ENCODE measurements around the gene DCP2.

Gene DCP2

DNA sequence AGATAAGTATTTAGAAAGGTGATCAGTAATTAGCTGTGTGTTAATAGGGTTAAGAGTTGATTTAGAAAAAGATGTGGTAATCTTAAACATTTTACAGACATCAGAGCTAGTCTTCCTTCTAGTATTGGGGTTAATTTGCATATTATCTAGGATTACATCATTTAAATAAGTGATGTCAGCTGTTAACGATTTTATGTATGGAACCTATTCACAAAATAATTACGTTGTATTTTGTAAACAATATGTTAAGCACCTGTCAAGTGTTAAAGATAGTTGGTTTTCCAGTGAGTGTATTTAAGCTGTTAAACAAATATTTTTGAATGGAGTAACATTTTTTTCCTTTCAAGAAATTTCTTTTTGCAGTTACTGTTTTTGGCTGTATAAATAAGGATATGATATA is 2.2 kb downstream of the DCP2 start:
- peak overlapping the region; percentile 77 for H3K4me3 ChIP-seq (ENCODE audit: severe bottlenecking)

DNA sequence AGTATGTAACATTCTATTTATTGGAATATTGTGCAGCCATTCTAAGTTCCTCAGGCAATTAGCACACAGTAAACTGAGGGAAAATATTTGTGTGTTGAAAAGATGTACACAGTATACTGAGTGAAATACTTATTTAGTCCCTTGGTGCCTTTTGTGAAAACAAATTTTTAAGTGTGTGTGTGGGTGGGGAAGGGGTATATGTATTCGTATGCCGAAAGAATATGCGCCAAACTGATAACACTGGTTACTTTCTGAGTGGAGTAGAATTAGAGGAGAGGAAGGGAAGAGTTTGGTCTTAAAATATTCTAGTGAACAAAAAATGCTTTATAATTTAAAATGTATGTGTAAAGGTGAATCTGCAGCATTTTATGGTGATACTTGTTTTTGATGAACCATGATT is 3.1 kb downstream of the DCP2 start:
- peaks cover 23% of the 10 kb centered on the region for H3K4me1 ChIP-seq (ENCODE audit: insufficient read depth, poor library complexity, severe bottlenecking)
- no peak for TF ChIP-seq CTCF (IDR thresholded peaks at IDR 0.05; ENCODE audit: poor library complexity, severe bottlenecking)
- H3K4me3 ChIP-seq (ENCODE audit: severe bottlenecking), result no peak overlapping the region
- ATAC-seq (ENCODE audit: low read depth) (no peak), DNase-seq (ENCODE audit: low spot score) (no peak)
- no peaks in the 10 kb centered on the region for H3K27me3 ChIP-seq (ENCODE audit: insufficient read depth, poor library complexity, severe bottlenecking)
- no peaks in the 10 kb centered on the region for H3K9me3 ChIP-seq (ENCODE audit: severe bottlenecking)
- H3K36me3 ChIP-seq (ENCODE audit: low read depth), result peaks cover 43% of the 10 kb centered on the region
- H3K27ac ChIP-seq (ENCODE audit: poor library complexity, severe bottlenecking), result no peak overlapping the region

More for the DNA sequence above, 2.2 kb downstream of the DCP2 start:
- DNase-seq (ENCODE audit: low spot score) (no peak), ATAC-seq (ENCODE audit: low read depth) (no peak)
- Histone ChIP-seq H3K36me3 (ENCODE audit: low read depth) (peaks cover 38% of the 10 kb centered on the region), H3K9me3 (ENCODE audit: severe bottlenecking) (no peaks in the 10 kb centered on the region), H3K27me3 (ENCODE audit: insufficient read depth, poor library complexity, severe bottlenecking) (no peaks in the 10 kb centered on the region), H3K4me1 (ENCODE audit: insufficient read depth, poor library complexity, severe bottlenecking) (peaks cover 23% of the 10 kb centered on the region), H3K27ac (ENCODE audit: poor library complexity, severe bottlenecking) (no peak overlapping the region)
- no peak for TF ChIP-seq CTCF (IDR thresholded peaks at IDR 0.05; ENCODE audit: poor library complexity, severe bottlenecking)

- DNase-seq (ENCODE audit: low spot score), result no peak
- H3K36me3 ChIP-seq (ENCODE audit: low read depth), result peaks cover 59% of the 10 kb centered on the region
- no peak for TF ChIP-seq CTCF (IDR thresholded peaks at IDR 0.05; ENCODE audit: poor library complexity, severe bottlenecking)
- H3K4me3 ChIP-seq (ENCODE audit: severe bottlenecking), result no peak overlapping the region
- no peak overlapping the region for H3K27ac ChIP-seq (ENCODE audit: poor library complexity, severe bottlenecking)
- peaks cover 23% of the 10 kb centered on the region for H3K4me1 ChIP-seq (ENCODE audit: insufficient read depth, poor library complexity, severe bottlenecking)
- no peak for ATAC-seq (ENCODE audit: low read depth)
- H3K9me3 ChIP-seq (ENCODE audit: severe bottlenecking), result no peaks in the 10 kb centered on the region
- no peaks in the 10 kb centered on the region for H3K27me3 ChIP-seq (ENCODE audit: insufficient read depth, poor library complexity, severe bottlenecking)
Measured at GRCh38 chr5:112983363-112983762, 6.8 kb downstream of the DCP2 start.

- Histone ChIP-seq H3K27ac (ENCODE audit: poor library complexity, severe bottlenecking) (no peak overlapping the region), H3K4me3 (ENCODE audit: severe bottlenecking) (no peak overlapping the region), H3K36me3 (ENCODE audit: low read depth) (peaks cover 60% of the 10 kb centered on the region), H3K9me3 (ENCODE audit: severe bottlenecking) (no peaks in the 10 kb centered on the region), H3K4me1 (ENCODE audit: insufficient read depth, poor library complexity, severe bottlenecking) (no peaks in the 10 kb centered on the region), H3K27me3 (ENCODE audit: insufficient read depth, poor library complexity, severe bottlenecking) (no peaks in the 10 kb centered on the region)
- no peak for DNase-seq (ENCODE audit: low spot score)
- ATAC-seq (ENCODE audit: low read depth), result no peak
- TF ChIP-seq CTCF (IDR thresholded peaks at IDR 0.05; ENCODE audit: poor library complexity, severe bottlenecking), result no peak
Measured at GRCh38 chr5:112986224-112986623, 9.6 kb downstream of the DCP2 start.

DNA sequence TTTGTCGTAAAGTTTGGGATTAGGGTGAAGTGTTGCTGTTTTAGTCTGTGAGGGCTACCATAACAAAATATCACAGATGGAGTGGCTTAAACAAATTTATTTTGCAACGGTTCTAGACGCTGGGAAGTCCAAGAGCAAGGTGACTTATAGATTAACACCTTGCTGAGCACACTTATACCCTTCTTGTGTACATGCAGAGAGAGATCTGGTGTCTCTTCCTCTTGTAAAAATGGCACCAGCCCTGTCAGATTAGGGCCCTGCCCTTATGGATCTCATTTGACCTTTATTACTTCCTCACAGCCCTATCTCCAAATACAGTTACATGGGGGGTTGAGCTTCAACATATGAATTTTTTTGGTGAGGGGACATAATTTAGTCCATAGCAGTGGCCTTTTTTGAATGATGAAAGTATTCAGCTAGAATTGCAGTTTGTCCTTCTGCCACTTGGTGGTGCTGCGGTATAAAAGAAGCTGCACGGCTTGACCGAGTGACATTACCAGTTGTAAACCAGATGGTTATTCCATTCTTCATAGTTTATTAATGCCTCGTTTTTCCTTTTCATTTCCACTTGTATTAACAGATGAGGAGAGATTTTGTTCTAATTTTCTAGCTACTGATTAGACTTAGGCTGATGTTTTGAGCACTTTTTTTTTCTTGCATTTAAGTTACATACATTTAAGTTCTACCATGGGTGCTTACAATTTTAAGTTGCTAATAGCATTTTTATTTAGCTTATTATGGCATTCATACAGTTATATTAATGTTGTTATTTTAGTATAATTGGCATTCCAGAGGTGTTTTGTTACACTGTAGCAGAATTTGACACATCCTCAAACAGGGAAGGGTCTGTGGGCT is 19.4 kb downstream of the DCP2 start:
- peak; percentile 76 for ATAC-seq (ENCODE audit: low read depth)
- peaks cover 78% of the 10 kb centered on the region for H3K36me3 ChIP-seq (ENCODE audit: low read depth)
- H3K9me3 ChIP-seq (ENCODE audit: severe bottlenecking), result no peaks in the 10 kb centered on the region
- H3K4me3 ChIP-seq (ENCODE audit: severe bottlenecking), result no peak overlapping the region
- H3K27me3 ChIP-seq (ENCODE audit: insufficient read depth, poor library complexity, severe bottlenecking), result no peaks in the 10 kb centered on the region
- peak; percentile 99 for TF ChIP-seq CTCF (IDR thresholded peaks at IDR 0.05; ENCODE audit: poor library complexity, severe bottlenecking)
- H3K27ac ChIP-seq (ENCODE audit: poor library complexity, severe bottlenecking), result no peak overlapping the region
- H3K4me1 ChIP-seq (ENCODE audit: insufficient read depth, poor library complexity, severe bottlenecking), result peaks cover 13% of the 10 kb centered on the region
- DNase-seq (ENCODE audit: low spot score), result no peak

Data from RWPE2 (cell line).